Suprapubic skin (tissue), 4 donors: ENCODE results near the gene CRYGC. TPM values are rescaled to one million over a fixed set of nuclear protein-coding genes. Genes with fewer than 3 reads are reported as not detected.

Experiments used
- DNase-seq, 2 donors: peaks; one replicate each; pipeline ENCODE4 v3.0.0-alpha.2; 2019; ENCODE audit warnings: low spot score in 2 of 2
- H3K27ac ChIP-seq: fragments of 200-600 bp; sonication (generic); one replicate; pipeline ENCODE4 v1.5.1; 2019
- H3K27me3 ChIP-seq: fragments of 200-600 bp; sonication (generic); one replicate; pipeline ENCODE4 v1.5.1; 2019
- H3K36me3 ChIP-seq: fragments of 200-600 bp; sonication (generic); one replicate; pipeline ENCODE4 v1.5.1; 2019
- H3K4me1 ChIP-seq: fragments of 200-600 bp; sonication (generic); one replicate; pipeline ENCODE4 v1.5.1; 2019
- H3K4me3 ChIP-seq: fragments of 200-600 bp; sonication (generic); one replicate; pipeline ENCODE4 v1.5.1; 2019; ENCODE audit warnings: mild to moderate bottlenecking
- H3K9me3 ChIP-seq: fragments of 200-600 bp; sonication (generic); one replicate; pipeline ENCODE4 v1.5.1; 2019
- CTCF ChIP-seq, 2 donors: fragments of 200-600 bp in 1 of 2; fragments of 450-650 bp in 1 of 2; sonication (generic) in 1 of 2; IDR thresholded peaks; one replicate each; pipeline ENCODE4 v1.5.1; 2016 to 2019; ENCODE audit warnings: antibody characterized with exemption in 2 of 2, mild to moderate bottlenecking in 1 of 2, moderate library complexity in 1 of 2
- EP300 ChIP-seq: sonication (generic); formaldehyde crosslinking; IDR thresholded peaks from one replicate; pipeline ENCODE4 v1.6.1; 2017; ENCODE audit warnings: antibody characterized with exemption
- POLR2A ChIP-seq, 2 donors: fragments of 450-650 bp; IDR thresholded peaks; one replicate each; pipeline ENCODE4 v1.6.1; 2017; ENCODE audit warnings: antibody characterized with exemption in 2 of 2, mild to moderate bottlenecking in 2 of 2, moderate library complexity in 2 of 2
- POLR2AphosphoS5 ChIP-seq, 3 donors: sonication (generic); formaldehyde crosslinking; IDR thresholded peaks; one replicate each; pipeline ENCODE4 v1.6.1; 2017; ENCODE audit warnings: antibody characterized with exemption in 3 of 3
- WGBS: methylation state at CpG from one replicate; pipeline ENCODE4 v1.1.5; 2018; 5-methylcytosine and 5-hydroxymethylcytosine counted together
- total RNA-seq, 4 donors: library from RNA; depleted of rRNA; stranded (reverse); fragments of >200 nt; gene quantifications; one replicate each; pipeline ENCODE4 v1.1.0, GENCODE V29; 2016

The CRYGC gene
- total RNA-seq, 4 donors from 2014 or later: not detected

- TF ChIP-seq CTCF (IDR thresholded peaks at IDR 0.05): no peak
- TF ChIP-seq POLR2AphosphoS5 (IDR thresholded peaks at IDR 0.05): no peak
- TF ChIP-seq POLR2A (IDR thresholded peaks at IDR 0.05): no peak
- no peak for TF ChIP-seq EP300
- WGBS: 56% methylated on average over 1 of the region's 1 CpG
- DNase-seq: no peak
- Histone ChIP-seq H3K9me3 (no peaks in the 10 kb centered on the region), H3K27me3 (no peaks in the 10 kb centered on the region), H3K27ac (no peak overlapping the region), H3K4me1 (no peaks in the 10 kb centered on the region), H3K4me3 (no peak overlapping the region), H3K36me3 (no peaks in the 10 kb centered on the region)
Measured at GRCh38 chr2:208086029-208086428, 43.6 kb downstream of the CRYGC start.

GRCh38 chr2:208083807-208084206 lies 45.8 kb downstream of the CRYGC start:
- Histone ChIP-seq H3K27me3 (no peaks in the 10 kb centered on the region), H3K4me1 (no peaks in the 10 kb centered on the region), H3K27ac (no peak overlapping the region), H3K9me3 (no peaks in the 10 kb centered on the region), H3K4me3 (no peak overlapping the region), H3K36me3 (no peaks in the 10 kb centered on the region)
- TF ChIP-seq POLR2AphosphoS5 (IDR thresholded peaks at IDR 0.05) (no peak), POLR2A (IDR thresholded peaks at IDR 0.05) (no peak), CTCF (IDR thresholded peaks at IDR 0.05) (no peak), EP300 (no peak)
- DNase-seq: no peak

Other genes starting within 250 kb of the CRYGC start
- gene PLEKHM3, start 104.3 kb downstream of the CRYGC start, total RNA-seq: 10 to 100 TPM; 14.9 to 28.3 (median 21.0) TPM
- gene CRYGD, start 5.3 kb downstream of the CRYGC start, total RNA-seq: not detected
- gene CRYGB, start 16.3 kb upstream of the CRYGC start, total RNA-seq: not detected
- not detected for gene CRYGA, start 33.8 kb upstream of the CRYGC start, total RNA-seq
- gene C2orf80, start 60.2 kb upstream of the CRYGC start, total RNA-seq: not detected
- 10 to 100 TPM; 38.4 to 58.3 (median 43.9) TPM for gene IDH1, start 125.2 kb upstream of the CRYGC start, total RNA-seq
- gene PIKFYVE, start 136.4 kb upstream of the CRYGC start, total RNA-seq: 10 to 100 TPM; 25.0 to 55.9 (median 26.7) TPM